ENCODE measurements around the gene COL16A1. TPM values are rescaled to one million over a fixed set of nuclear protein-coding genes. Genes with fewer than 3 reads are reported as not detected.

COL16A1 gene
- total and polyA plus RNA-seq, 2 of the 13 experiments (the other 11 are each of a cell fraction or from before 2014, with no cell fraction given), result 4.3 to 12.2 TPM

- DNase-seq (ENCODE audit: low spot score) (peak; percentile 57), ATAC-seq (peak; percentile 33; the same call in 2 of the 3 replicates), FAIRE-seq (no peak)
- Histone ChIP-seq H2AFZ (ENCODE audit: low read length) (no peak overlapping the region), H3K79me2 (ENCODE audit: insufficient read depth, low read length) (no peaks in the 10 kb centered on the region), H3K36me3 (replicated peaks in 1 of 2; ENCODE audit: control insufficient read depth in 1 of 2, insufficient read depth in 2 of 2, low read length in 2 of 2) (no peaks in the 10 kb centered on the region), H3K4me1 (ENCODE audit: insufficient read depth, low read length) (peaks cover 35% of the 10 kb centered on the region), H4K20me1 (ENCODE audit: insufficient read depth, low read length) (no peaks in the 10 kb centered on the region; the same call in 1 of the 2 replicates), H3K9me3 (ENCODE audit: low read length) (no peaks in the 10 kb centered on the region), H3K9ac (ENCODE audit: insufficient read depth, low read depth, low read length) (no peak overlapping the region), H3K4me2 (ENCODE audit: low read depth, low read length) (no peak overlapping the region), H3K27ac (ENCODE audit: extremely low read length, insufficient read depth, low read length) (no peak overlapping the region), H3K27me3 (ENCODE audit: control insufficient read depth in 1 of 2, insufficient read depth in 2 of 2, low read length in 2 of 2) (peaks cover 0 to 8% of the 10 kb centered on the region in 2 experiments; a peak in 3 of 5 replicates), H3K4me3 (replicated peaks in 1 of 3; ENCODE audit: insufficient read depth in 1 of 3, low read depth in 2 of 3, low read length in 3 of 3) (no peak overlapping the region)
- POLR2A ChIA-PET, result interaction anchor here (0.7 to 1.6 kb wide), 4 partner anchors 8 to 23 kb away, joined by 3 to 5 read pairs (median 3); no protein-coding TSS in a partner anchor
- WGBS (ENCODE audit: low lambda C conversion rate), result 37% methylated on average over 2 of the region's 5 CpGs
- CTCF ChIA-PET (ENCODE audit: low intra/inter-chr PET ratio, low total read pairs), result no interaction called here
- in situ Hi-C loops (cut with HindIII; ENCODE audit: extremely low pct_ligation_motif_present, low pct_unique_long_range_greater_than_20kb), result no loop called here
- BruUV-seq (replicated peaks), result no TSS peak
- intact Hi-C loops (cut with micrococcal nuclease; ENCODE audit: unreplicated experiment), result no loop called here
- no peak for TF ChIP-seq ZNF253 (CRISPR knock-in tag; IDR thresholded peaks at IDR 0.05; ENCODE audit: borderline replicate concordance)
- peak; percentile 61 for TF ChIP-seq ZNF777 (CRISPR knock-in tag; IDR thresholded peaks at IDR 0.05)
- TF ChIP-seq SATB2 (CRISPR knock-in tag; IDR thresholded peaks at IDR 0.05), result peak; percentile 86
- no peak for TF ChIP-seq ADNP (CRISPR knock-in tag; IDR thresholded peaks at IDR 0.05)
- TF ChIP-seq ZNF205 (CRISPR knock-in tag; IDR thresholded peaks at IDR 0.05), result 0 out of 2 replicates have a peak, but pooled peaks have one; percentile 66
- TF ChIP-seq ZNF558 (CRISPR knock-in tag; IDR thresholded peaks at IDR 0.05; ENCODE audit: borderline replicate concordance), result peak; percentile 61; the same call in 1 of the 2 replicates
- peak; percentile 82; the same call in 1 of the 2 replicates for TF ChIP-seq ZNF773 (CRISPR knock-in tag; IDR thresholded peaks at IDR 0.05; ENCODE audit: borderline replicate concordance)
- 0 out of 2 replicates have a peak, but pooled peaks have one; percentile 25 for TF ChIP-seq ZNF7 (CRISPR knock-in tag; IDR thresholded peaks at IDR 0.05)
- TF ChIP-seq, protein P1, sequence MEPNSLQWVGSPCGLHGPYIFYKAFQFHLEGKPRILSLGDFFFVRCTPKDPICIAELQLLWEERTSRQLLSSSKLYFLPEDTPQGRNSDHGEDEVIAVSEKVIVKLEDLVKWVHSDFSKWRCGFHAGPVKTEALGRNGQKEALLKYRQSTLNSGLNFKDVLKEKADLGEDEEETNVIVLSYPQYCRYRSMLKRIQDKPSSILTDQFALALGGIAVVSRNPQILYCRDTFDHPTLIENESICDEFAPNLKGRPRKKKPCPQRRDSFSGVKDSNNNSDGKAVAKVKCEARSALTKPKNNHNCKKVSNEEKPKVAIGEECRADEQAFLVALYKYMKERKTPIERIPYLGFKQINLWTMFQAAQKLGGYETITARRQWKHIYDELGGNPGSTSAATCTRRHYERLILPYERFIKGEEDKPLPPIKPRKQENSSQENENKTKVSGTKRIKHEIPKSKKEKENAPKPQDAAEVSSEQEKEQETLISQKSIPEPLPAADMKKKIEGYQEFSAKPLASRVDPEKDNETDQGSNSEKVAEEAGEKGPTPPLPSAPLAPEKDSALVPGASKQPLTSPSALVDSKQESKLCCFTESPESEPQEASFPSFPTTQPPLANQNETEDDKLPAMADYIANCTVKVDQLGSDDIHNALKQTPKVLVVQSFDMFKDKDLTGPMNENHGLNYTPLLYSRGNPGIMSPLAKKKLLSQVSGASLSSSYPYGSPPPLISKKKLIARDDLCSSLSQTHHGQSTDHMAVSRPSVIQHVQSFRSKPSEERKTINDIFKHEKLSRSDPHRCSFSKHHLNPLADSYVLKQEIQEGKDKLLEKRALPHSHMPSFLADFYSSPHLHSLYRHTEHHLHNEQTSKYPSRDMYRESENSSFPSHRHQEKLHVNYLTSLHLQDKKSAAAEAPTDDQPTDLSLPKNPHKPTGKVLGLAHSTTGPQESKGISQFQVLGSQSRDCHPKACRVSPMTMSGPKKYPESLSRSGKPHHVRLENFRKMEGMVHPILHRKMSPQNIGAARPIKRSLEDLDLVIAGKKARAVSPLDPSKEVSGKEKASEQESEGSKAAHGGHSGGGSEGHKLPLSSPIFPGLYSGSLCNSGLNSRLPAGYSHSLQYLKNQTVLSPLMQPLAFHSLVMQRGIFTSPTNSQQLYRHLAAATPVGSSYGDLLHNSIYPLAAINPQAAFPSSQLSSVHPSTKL (CRISPR knock-in tag; IDR thresholded peaks at IDR 0.05), result 0 out of 2 replicates have a peak, but pooled peaks have one; percentile 11
- no peak for TF ChIP-seq MTA1 (CRISPR knock-in tag; IDR thresholded peaks at IDR 0.05; ENCODE audit: borderline replicate concordance)
- TF ChIP-seq ZNF792 (CRISPR knock-in tag; IDR thresholded peaks at IDR 0.05), result peak; percentile 79; the same call in 1 of the 2 replicates
- peak; percentile 50; the same call in 1 of the 2 replicates for TF ChIP-seq PRDM15 (CRISPR knock-in tag; IDR thresholded peaks at IDR 0.05)
- TF ChIP-seq ZNF251 (CRISPR knock-in tag; IDR thresholded peaks at IDR 0.05), result no peak
- no peak for TF ChIP-seq NFIB (CRISPR knock-in tag; IDR thresholded peaks at IDR 0.05; ENCODE audit: borderline replicate concordance)
- TF ChIP-seq, protein P2, sequence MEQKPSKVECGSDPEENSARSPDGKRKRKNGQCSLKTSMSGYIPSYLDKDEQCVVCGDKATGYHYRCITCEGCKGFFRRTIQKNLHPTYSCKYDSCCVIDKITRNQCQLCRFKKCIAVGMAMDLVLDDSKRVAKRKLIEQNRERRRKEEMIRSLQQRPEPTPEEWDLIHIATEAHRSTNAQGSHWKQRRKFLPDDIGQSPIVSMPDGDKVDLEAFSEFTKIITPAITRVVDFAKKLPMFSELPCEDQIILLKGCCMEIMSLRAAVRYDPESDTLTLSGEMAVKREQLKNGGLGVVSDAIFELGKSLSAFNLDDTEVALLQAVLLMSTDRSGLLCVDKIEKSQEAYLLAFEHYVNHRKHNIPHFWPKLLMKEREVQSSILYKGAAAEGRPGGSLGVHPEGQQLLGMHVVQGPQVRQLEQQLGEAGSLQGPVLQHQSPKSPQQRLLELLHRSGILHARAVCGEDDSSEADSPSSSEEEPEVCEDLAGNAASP (CRISPR knock-in tag; IDR thresholded peaks at IDR 0.05; ENCODE audit: borderline replicate concordance), result peak; percentile 79
These were observed 20.1 kb upstream of the COL16A1 start for GRCh38 chr1:31723828-31724359.
